ENCODE measurements around the gene SNCAIP.
"Not testable (repeated sequence)": the region's sequence is repeated elsewhere in the genome, so short reads cannot be mapped to it uniquely, and the experiment has no call there.

SNCAIP gene

GRCh38 chr5:122369253-122369815, 57.3 kb downstream of the SNCAIP start:
- no peak for TF ChIP-seq CTCF (IDR thresholded peaks at IDR 0.05; ENCODE audit: low read depth, low read length)
- DNase-seq (ENCODE audit: extremely low read depth, low read depth), result no peak

- no peak for TF ChIP-seq CTCF (IDR thresholded peaks at IDR 0.05; ENCODE audit: low read depth, low read length)
- no peak for DNase-seq (ENCODE audit: extremely low read depth, low read depth)
Observed at GRCh38 chr5:122371511-122372151, 59.6 kb downstream of the SNCAIP start.

GRCh38 chr5:122374110-122374509, 62.1 kb downstream of the SNCAIP start:
- DNase-seq (ENCODE audit: extremely low read depth, low read depth), result no peak
- TF ChIP-seq CTCF (IDR thresholded peaks at IDR 0.05; ENCODE audit: low read depth, low read length), result no peak

- DNase-seq (ENCODE audit: extremely low read depth, low read depth), result no peak
- no peak for TF ChIP-seq CTCF (IDR thresholded peaks at IDR 0.05; ENCODE audit: low read depth, low read length)
Observed at GRCh38 chr5:122375801-122376200, 63.8 kb downstream of the SNCAIP start.

GRCh38 chr5:122376250-122376649, 64.2 kb downstream of the SNCAIP start:
- DNase-seq (ENCODE audit: extremely low read depth, low read depth), result no peak
- no peak for TF ChIP-seq CTCF (IDR thresholded peaks at IDR 0.05; ENCODE audit: low read depth, low read length)

- no peak for DNase-seq (ENCODE audit: extremely low read depth, low read depth)
- no peak for TF ChIP-seq CTCF (IDR thresholded peaks at IDR 0.05; ENCODE audit: low read depth, low read length)
Observed at GRCh38 chr5:122377026-122377425, 65.0 kb downstream of the SNCAIP start.

- DNase-seq (ENCODE audit: extremely low read depth, low read depth), result not testable (repeated sequence)
Observed at GRCh38 chr5:122382938-122383337, 70.9 kb downstream of the SNCAIP start.

GRCh38 chr5:122384739-122385235, 72.8 kb downstream of the SNCAIP start:
- no peak for TF ChIP-seq CTCF (IDR thresholded peaks at IDR 0.05; ENCODE audit: low read depth, low read length)
- no peak for DNase-seq (ENCODE audit: extremely low read depth, low read depth)

Measured in AG09319 (cell line).